ENCODE data around the gene AIFM2.

DNA sequence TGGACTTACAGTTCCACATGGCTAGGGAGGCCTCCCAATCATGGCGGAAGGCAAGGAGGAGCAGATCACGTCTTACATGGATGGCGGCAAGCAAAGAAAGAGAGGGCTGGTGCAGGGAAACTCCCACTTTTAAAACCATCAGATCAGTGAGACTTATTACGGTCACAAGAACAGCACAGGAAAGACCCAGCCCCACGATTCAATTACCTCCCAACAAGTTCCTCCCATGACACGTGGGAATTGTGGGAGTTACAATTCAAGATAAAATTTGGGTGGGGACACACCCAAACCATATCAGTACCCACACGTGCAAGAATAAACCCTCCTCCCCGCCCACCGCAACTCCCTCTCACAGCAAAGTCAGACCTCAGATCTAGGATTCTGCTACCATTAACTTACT lies 4.5 kb upstream of the AIFM2 start:
- TF ChIP-seq CTCF (IDR thresholded peaks at IDR 0.05) (no peak), RFX5 (IDR thresholded peaks at IDR 0.05; ENCODE audit: low read length) (no peak), REST (IDR thresholded peaks at IDR 0.05; ENCODE audit: low read depth, low read length) (no peak), JUND (IDR thresholded peaks at IDR 0.05) (no peak), EP300 (IDR thresholded peaks at IDR 0.05; ENCODE audit: borderline replicate concordance in 1 of 2, low read depth in 1 of 2, low read length in 1 of 2) (no peak), RAD21 (IDR thresholded peaks at IDR 0.05; ENCODE audit: low read length) (no peak), POLR2AphosphoS5 (IDR thresholded peaks at IDR 0.05; ENCODE audit: low read depth, low read length) (no peak), NRF1 (IDR thresholded peaks at IDR 0.05; ENCODE audit: low read depth, low read length) (no peak)
